Measurements from ENCODE around the gene SPG7. TPM values are rescaled to one million over a fixed set of nuclear protein-coding genes. Genes with fewer than 3 reads are reported as not detected.

The SPG7 gene
- total and polyA plus RNA-seq, 2 of the 4 experiments (the other 2 are of a cell fraction): 94.6 to 96.8 TPM

DNA sequence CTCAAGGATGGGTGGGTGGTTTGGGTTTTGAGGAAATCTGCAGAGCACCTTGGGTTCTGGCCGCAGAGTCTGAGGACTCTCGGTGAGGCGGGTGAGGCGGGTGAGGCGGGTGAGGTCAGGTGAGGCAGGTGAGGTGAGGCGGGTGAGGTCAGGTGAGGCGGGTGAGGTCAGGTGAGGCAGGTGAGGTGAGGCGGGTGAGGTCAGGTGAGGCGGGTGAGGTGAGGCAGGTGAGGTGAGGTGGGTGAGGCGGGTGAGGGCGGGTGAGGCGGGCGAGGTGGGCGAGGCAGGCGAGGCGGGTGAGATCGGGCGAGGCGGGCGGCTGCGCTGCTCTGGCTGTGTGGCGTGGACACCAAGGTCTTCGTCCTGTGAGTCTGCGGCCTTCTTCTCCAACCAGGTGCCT lies 28.2 kb downstream of the SPG7 start:
- Histone ChIP-seq H3K4me2 (ENCODE audit: low read depth, low read length) (no peak overlapping the region), H2BK5ac (ENCODE audit: low read depth, low read length, poor library complexity, severe bottlenecking) (no peak overlapping the region), H2BK120ac (ENCODE audit: low read depth, low read length) (no peak overlapping the region), H3K9me3 (ENCODE audit: control insufficient read depth, insufficient read depth, low read length) (no peaks in the 10 kb centered on the region), H3K18ac (ENCODE audit: low read depth, low read length) (no peak overlapping the region), H2BK20ac (ENCODE audit: low read depth, low read length) (no peak overlapping the region), H3K79me1 (ENCODE audit: low read depth in 1 of 2, low read length in 2 of 2) (peaks cover 23 to 64% of the 10 kb centered on the region in 2 experiments; a peak in 3 of 4 replicates), H3K56ac (ENCODE audit: extremely low read depth, insufficient read depth, low read length) (no peak overlapping the region), H3K4me1 (ENCODE audit: control insufficient read depth, insufficient read depth, low read length) (no peaks in the 10 kb centered on the region), H2AK5ac (ENCODE audit: low read depth, low read length) (no peak overlapping the region), H3K27me3 (ENCODE audit: control insufficient read depth, insufficient read depth, low read length) (no peaks in the 10 kb centered on the region), H3K23ac (ENCODE audit: low read depth, low read length) (no peak overlapping the region), H3K4ac (ENCODE audit: low read depth, low read length) (no peak overlapping the region), H3K9me1 (ENCODE audit: insufficient read depth, low read length) (0 out of 2 replicates have a peak, but pooled peaks cover 3% of the 10 kb centered on the region), H4K8ac (ENCODE audit: low read depth in 2 of 2, low read length in 2 of 2) (no peak overlapping the region), H3K9ac (ENCODE audit: low read depth, low read length) (no peak overlapping the region), H3K4me3 (ENCODE audit: insufficient read depth, low read depth, low read length) (no peak overlapping the region), H3K36me3 (ENCODE audit: control insufficient read depth, insufficient read depth, low read length) (peaks cover 71% of the 10 kb centered on the region), H3K27ac (ENCODE audit: insufficient read depth, low read length) (no peak overlapping the region), H2AFZ (replicated peaks; ENCODE audit: low read length, poor library complexity) (no peak overlapping the region), H4K20me1 (ENCODE audit: insufficient read depth, low read length) (peaks cover 30% of the 10 kb centered on the region), H4K5ac (ENCODE audit: low read depth, low read length) (no peak overlapping the region), H2BK15ac (ENCODE audit: low read depth, low read length) (no peak overlapping the region), H4K91ac (ENCODE audit: insufficient read depth, low read depth, low read length) (no peak overlapping the region), H2AK9ac (replicated peaks; ENCODE audit: low read depth, low read length, poor library complexity) (no peak overlapping the region), H3K14ac (replicated peaks; ENCODE audit: low read depth, low read length) (no peak overlapping the region)
- 96% methylated on average over 10 of the region's 24 CpGs; no CpG with 5 or more reads in 1 of the 2 experiments for WGBS, 2 experiments (ENCODE audit: extremely low coverage in 2 of 2, insufficient read length in 1 of 2)
- intact Hi-C loops (cut with micrococcal nuclease): no loop called here
- ATAC-seq (ENCODE audit: low read depth) (no peak), DNase-seq (no peak)
- in situ Hi-C loops (cut with MboI; ENCODE audit: low sequenced_read_pairs): no loop called here
- ChIA-PET CTCF (no interaction called here), POLR2A (ENCODE audit: unreplicated experiment) (no interaction called here)
- dilution Hi-C loops (cut with HindIII; ENCODE audit: low sequenced_read_pairs, unreplicated experiment): no loop called here
- TF ChIP-seq CHD1 (IDR thresholded peaks at IDR 0.05; ENCODE audit: low read depth, low read length) (no peak), NFE2L2 (IDR thresholded peaks at IDR 0.05; ENCODE audit: low read depth, low read length) (no peak), RFX5 (IDR thresholded peaks at IDR 0.05; ENCODE audit: low read depth, low read length) (no peak), MXI1 (IDR thresholded peaks at IDR 0.05; ENCODE audit: borderline replicate concordance, low read depth, low read length) (no peak), RCOR1 (IDR thresholded peaks at IDR 0.05; ENCODE audit: insufficient replicate concordance, low read length) (no peak), MAFK (IDR thresholded peaks at IDR 0.05; ENCODE audit: low read depth, low read length) (no peak), CEBPB (IDR thresholded peaks at IDR 0.05; ENCODE audit: low read depth, low read length) (no peak), FOS (IDR thresholded peaks at IDR 0.05; ENCODE audit: low read depth, low read length) (no peak), POLR2A (IDR thresholded peaks at IDR 0.05; ENCODE audit: low read depth, low read length) (no peak)
- TF ChIP-seq, protein P1, sequence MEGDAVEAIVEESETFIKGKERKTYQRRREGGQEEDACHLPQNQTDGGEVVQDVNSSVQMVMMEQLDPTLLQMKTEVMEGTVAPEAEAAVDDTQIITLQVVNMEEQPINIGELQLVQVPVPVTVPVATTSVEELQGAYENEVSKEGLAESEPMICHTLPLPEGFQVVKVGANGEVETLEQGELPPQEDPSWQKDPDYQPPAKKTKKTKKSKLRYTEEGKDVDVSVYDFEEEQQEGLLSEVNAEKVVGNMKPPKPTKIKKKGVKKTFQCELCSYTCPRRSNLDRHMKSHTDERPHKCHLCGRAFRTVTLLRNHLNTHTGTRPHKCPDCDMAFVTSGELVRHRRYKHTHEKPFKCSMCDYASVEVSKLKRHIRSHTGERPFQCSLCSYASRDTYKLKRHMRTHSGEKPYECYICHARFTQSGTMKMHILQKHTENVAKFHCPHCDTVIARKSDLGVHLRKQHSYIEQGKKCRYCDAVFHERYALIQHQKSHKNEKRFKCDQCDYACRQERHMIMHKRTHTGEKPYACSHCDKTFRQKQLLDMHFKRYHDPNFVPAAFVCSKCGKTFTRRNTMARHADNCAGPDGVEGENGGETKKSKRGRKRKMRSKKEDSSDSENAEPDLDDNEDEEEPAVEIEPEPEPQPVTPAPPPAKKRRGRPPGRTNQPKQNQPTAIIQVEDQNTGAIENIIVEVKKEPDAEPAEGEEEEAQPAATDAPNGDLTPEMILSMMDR (conservative IDR thresholded peaks at IDR 0.05; ENCODE audit: low read depth, low read length): no peak
- TF ChIP-seq, protein P2, sequence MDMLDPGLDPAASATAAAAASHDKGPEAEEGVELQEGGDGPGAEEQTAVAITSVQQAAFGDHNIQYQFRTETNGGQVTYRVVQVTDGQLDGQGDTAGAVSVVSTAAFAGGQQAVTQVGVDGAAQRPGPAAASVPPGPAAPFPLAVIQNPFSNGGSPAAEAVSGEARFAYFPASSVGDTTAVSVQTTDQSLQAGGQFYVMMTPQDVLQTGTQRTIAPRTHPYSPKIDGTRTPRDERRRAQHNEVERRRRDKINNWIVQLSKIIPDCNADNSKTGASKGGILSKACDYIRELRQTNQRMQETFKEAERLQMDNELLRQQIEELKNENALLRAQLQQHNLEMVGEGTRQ (IDR thresholded peaks at IDR 0.05; ENCODE audit: low read depth, low read length): no peak
- BruUV-seq (replicated peaks): no TSS peak

Measured in IMR-90 (cell line).